Amniotic epithelial cell (primary cell): Measurements from ENCODE around the gene MYO16.
A peak's percentile ranks its signal among the peaks of the same experiment; 100 is the strongest.
"Not testable (repeated sequence)": the region's sequence is repeated elsewhere in the genome, so short reads cannot be mapped to it uniquely, and the experiment has no call there.

Experiments
- DNase-seq: peaks from one replicate; pipeline ENCODE4 v3.0.0-alpha.2; 2010; ENCODE audit warnings: low read depth

Gene MYO16

DNA sequence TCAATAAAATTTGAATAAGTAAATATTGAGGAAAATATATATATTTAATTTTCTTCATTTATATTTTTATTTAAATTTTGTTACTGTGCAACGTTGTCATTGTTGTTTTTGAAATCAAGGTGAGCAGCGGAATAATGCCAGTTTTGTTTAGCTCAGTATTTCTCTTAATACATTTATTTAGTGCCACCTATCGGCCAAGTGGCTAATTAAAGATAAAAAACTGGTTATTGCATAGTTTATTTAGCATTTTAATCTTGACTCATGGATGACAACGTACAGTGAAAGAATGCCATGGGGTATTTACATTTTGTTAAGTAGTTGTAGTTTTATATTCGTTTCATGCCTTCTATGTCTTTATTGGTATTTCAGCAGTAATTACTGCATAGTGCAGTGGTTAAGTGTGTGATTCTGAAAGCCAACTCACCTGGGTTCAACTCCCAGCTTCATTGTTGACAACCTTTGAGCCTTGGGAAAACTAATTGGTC lies 265.9 kb downstream of the MYO16 start:
- DNase-seq, result peak; percentile 55

DNA sequence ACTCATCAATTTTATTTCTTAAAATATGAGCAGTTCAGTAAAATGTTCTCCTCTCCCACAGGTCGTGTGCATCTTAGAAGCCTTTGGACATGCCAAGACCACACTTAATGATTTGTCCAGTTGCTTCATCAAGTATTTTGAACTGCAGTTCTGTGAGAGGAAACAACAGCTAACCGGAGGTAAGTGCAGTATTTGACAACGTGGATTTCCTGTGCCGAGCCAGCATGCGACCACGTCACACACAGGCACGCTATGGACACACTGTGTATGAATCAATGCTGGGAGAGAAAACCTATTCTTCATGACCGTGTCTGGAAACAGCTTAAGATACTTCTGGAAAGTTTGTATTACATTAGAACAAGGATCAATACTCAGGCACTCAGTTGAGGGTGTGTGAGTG lies 268.5 kb downstream of the MYO16 start:
- DNase-seq, result no peak

DNA sequence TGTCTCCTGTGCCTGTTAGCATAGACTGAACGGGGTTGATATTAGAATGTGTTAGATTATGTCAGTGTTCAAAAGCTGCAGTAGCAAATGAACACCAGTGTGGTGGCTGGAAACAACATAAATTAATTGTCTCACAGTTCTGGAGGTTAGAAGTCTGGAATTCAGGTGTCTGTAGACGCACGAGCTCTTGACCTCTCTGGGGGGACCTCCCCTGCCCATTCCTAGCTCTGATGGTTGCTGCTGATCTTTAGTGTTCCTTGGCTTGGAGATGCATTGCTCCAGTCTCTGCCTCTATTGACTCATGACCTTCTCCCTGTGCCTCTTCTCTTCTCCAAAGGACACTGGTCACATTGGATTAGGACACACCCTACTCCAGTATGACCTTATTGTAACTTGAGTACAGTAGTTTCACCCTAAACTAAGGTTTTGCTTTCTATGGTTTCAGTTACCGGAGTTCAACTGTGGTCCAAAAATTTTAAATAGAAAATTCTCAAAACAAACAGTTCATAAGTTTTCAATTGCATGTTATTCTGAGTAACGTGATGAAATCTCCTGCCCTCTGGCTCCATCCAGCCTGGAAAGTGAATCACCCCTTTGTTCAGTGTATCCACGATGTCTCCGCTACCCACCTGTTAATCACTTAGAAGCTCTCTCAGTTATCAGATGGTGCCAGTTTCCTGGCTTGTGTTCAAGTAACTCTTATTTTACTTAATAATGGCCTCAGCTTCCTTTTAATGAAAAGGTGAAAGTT lies 273.2 kb downstream of the MYO16 start:
- DNase-seq, result peak; percentile 92

- no peak for DNase-seq
Measured at GRCh38 chr13:108903613-108904012, 274.2 kb downstream of the MYO16 start.

GRCh38 chr13:108911807-108912206 lies 282.4 kb downstream of the MYO16 start:
- no peak for DNase-seq

DNA sequence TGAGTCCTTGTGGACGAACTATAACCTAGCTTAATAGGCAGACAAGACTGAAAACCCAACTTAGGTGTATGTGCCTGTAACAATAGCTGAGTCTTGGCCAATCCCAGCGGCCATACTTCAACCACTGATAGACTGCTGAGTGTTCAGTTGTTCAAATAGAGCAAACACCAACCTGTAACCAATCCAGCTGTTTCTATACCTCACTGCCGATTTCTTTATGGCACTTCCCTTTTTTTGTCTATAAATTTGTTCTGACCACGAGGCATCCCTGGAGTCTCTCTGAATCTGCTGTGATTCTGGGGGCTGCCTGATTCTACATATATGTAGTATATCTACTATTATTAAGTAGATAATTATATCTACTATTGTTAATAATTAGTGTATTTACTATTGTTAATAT lies 284.3 kb downstream of the MYO16 start:
- not testable (repeated sequence) for DNase-seq

DNA sequence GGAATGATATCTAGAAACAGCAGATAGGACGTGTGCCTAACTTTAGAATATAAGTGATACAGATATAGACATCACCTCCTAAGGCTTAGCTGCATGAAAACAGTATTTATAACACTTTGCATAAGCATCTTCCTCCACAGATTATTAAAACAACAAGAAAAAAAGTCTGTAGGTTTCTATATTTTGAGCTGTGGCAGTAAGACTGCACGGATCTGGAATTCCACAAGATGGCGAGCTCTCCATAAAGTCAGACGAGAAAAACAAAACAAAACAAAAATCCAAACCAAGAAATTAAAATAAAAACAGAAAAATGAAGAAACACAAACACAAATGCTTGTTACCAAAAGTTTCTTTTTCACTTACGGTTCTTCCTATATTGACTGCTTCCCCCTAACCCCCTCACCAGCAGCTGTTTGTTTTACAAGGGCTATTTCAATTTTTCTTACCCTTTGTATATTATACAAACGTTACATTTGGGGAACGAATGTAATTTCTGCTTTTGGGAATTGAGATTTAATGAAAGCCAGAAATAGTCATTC lies 285.8 kb downstream of the MYO16 start:
- DNase-seq, result peak; percentile 71

DNA sequence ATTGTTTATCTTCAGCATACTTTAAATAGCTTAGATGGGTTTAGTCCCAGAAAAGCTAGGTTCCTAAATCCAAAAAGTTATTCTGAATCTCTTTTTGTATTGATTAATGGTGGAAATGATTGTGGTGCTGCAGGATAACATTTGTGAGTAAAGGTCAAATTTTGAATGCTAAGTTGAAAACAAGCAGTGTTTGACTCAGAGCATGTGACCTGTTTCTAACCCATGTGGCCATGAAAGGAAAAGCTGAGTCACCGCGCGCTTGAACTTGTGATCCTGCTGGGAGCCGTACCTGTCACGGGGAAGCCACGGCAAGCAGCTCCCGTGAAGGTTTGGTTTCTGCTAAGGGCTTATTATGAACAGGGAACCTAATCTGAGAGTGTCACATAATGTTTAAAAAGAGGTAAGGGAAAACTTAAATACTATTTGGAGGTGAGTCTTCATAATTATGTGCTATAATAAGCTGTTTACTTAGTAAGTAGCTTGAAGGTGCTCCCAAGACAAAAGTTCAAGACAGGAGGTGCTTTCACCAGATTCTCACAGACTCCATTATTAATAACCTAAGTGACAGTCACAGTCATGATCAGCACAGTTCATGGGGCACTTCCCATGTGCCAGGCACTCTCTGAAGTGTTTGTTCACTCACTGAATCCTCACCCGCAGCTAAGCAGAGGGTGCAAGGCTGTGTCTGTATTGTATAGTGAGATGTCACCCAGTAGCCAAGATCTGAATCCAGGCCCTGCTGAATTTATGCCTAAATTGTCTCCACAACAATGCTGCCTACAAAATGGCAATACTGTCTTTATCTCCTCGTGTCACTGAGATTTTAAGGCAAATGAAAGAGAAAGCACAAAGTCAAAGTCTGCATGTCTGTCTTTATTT lies 286.5 kb downstream of the MYO16 start:
- peak; percentile 99 for DNase-seq

GRCh38 chr13:108917581-108917980 lies 288.2 kb downstream of the MYO16 start:
- peak; percentile 76 for DNase-seq

- DNase-seq, result peak; percentile 80
Measured at GRCh38 chr13:108919036-108919907, 289.9 kb downstream of the MYO16 start.

DNA sequence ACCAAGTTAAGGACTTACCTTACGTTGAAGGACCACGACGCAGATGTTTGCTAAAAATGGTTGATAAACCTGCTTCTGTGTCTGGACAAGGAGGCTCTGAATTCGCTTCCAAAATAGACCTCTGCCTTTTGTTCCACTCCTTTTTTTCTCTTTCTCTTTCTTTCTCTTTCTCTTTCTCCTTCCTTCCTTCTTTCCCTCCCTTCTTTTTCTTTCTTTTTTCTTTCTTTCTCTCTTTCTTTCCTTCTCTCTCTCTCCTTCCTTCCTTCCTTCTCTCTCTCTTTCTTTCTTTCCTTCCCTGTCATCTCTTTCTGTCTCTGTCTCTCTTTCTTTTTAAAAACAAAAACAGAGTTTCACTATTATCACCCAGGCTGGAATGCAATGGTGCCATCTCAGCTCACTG lies 290.7 kb downstream of the MYO16 start:
- no peak for DNase-seq

DNA sequence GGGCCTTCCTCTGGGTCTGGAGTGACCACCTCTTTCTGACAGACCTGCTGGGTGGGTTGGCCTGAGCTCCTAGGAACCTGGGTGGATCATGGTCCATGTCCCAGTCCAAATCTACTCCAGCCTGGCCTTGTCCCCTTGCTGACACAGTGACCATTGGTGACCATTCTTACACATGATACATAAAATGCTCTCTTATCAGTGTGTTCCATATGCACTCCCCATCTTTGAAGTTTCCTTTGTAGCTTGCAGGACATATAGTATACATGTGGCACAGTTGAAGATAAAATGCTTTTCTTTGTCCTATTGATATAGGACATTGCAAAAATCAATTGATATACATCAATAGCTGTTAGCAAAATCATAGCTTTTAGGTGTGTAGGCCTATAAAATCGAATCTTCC lies 291.8 kb downstream of the MYO16 start:
- no peak for DNase-seq

GRCh38 chr13:108922108-108922507 lies 292.7 kb downstream of the MYO16 start:
- DNase-seq, result no peak

DNA sequence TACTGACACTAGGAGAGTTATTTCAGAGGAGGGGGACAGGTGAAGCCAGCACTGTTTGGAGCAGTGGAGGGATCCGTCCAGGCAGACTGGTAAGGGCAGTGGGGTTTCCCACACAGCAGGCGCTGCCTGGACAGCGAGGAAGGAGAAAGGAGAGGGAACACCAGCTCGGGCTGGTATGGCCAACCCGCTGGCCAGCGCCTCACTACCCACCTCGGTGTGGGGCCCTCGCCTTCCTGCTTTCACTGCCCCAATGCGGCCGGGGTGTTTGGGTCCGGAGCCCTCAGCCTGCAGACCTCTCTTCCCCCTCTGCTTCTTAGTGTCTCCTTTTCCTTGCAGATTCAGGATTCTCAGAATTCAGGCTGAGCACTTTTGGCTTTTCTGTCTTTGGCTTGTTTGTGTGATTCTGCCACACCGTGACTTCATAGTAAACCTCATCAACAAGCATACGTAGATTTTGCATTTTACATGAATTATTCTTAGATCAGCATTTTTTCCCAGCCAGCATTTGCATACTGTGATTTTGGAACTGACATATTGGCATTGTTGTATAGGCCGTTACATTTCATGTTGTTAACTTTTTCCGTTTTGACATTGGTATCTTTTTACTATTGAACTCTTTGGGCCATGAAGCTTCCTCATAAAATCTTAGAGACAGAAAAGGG lies 294.1 kb downstream of the MYO16 start:
- no peak for DNase-seq

DNA sequence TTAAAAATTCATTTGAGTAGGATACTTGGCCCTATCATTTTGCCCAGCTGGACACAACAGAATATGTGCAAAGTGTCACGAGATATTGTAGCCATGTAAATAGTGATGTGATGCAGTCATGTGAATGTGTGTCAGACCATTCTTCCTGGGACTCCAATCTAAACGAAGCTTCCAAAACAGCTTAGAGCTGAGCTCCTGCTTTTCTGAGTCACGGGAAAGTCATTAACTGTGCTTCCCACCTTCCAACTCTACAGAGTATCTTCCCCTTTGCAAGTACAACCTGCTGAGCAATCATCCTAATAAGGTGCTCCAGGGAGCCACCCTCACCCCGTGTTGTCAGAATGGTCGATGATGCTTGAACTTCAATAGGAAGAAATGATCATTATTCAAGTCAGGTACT lies 294.7 kb downstream of the MYO16 start:
- peak; percentile 62 for DNase-seq

DNA sequence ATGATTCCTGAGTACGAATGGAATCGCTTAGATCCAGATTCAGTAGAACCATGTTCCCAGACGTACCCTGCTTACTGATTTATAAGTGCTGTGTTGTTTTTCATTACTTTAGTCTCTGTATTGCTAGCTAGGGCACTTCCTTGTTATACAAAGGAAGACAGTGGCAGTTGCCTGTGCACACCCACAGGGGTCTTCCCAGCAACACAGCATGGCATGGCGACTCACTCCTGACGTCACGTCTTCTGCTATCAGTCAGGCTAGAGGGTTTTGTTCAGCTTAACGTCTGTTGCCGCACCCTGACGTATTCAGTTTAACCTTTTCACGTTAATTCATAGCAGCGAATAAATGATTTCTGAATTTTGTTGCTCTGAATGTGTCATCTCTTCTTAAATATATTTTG lies 295.1 kb downstream of the MYO16 start:
- no peak for DNase-seq

GRCh38 chr13:108925070-108925469 lies 295.7 kb downstream of the MYO16 start:
- DNase-seq, result no peak

DNA sequence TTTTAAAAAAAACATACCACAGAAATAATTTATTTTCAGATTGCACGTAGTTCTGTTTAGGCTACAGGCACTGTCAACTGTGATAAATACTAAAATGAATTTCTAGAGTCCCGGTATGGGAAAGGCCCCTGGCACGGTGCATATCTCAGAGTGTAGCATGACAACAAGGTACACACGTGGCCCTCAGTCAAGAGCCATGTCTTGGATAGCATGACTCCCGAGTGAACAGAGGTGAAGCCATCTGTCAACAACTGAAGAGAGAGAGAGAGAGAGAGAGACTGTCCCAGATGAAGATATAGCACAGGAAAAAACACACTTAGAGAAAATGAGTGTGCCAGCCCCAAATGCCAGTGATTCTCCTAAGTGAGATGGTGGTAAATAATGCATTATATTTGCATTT lies 297.5 kb downstream of the MYO16 start:
- no peak for DNase-seq

GRCh38 chr13:108927615-108928014 lies 298.2 kb downstream of the MYO16 start:
- no peak for DNase-seq

- peak; percentile 35 for DNase-seq
Measured at GRCh38 chr13:108929532-108930206, 300.3 kb downstream of the MYO16 start.

- no peak for DNase-seq
Measured at GRCh38 chr13:108932196-108932595, 302.8 kb downstream of the MYO16 start.
